GM13976 (cell line): ENCODE results near the gene LRP5.
"Not testable (repeated sequence)": the region's sequence is repeated elsewhere in the genome, so short reads cannot be mapped to it uniquely, and the experiment has no call there.

Experiments used
- DNase-seq: peaks from one replicate; pipeline ENCODE4 v3.0.0; 2012; ENCODE audit warnings: low spot score
- in situ Hi-C: fragments of 300-500 bp; cut with MboI; formaldehyde crosslinking; loops from one replicate; pipeline ENCODE4 v1.12.0; 2022; ENCODE audit warnings: low sequenced_read_pairs, mixed read lengths, inconsistent platforms; ENCODE audit not compliant: unreplicated experiment
- TF ChIP-seq, protein P1 (sequence below): IDR thresholded peaks from 2 replicates; pipeline ENCODE4 v1.5.1; 2012; ENCODE audit warnings: borderline replicate concordance, mild to moderate bottlenecking; ENCODE audit not compliant: insufficient read depth; ENCODE audit errors: extremely low read depth, missing control alignments, control extremely low read depth

The LRP5 gene

DNA sequence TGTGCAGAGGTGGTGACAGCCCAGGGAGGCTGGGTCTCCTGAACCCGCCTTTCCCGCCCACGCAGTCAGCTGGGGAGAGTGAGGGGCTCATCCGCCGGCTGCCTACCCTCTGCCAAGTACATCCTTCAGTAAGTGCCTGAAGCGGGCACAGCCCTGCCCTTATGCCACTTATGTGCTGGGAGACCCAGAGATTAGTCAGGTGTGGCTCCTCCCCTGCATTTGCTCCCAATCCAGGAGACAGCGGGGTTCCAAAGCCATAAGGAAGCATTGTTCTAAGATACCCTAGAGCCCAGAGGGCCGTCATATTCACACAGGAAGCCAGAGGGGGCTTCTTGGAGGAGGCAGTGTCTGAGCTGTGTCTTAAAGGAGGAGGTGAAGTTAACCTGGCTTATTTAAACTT lies 142.4 kb downstream of the LRP5 start:
- in situ Hi-C loops, result no loop called here
- TF ChIP-seq, protein P1, sequence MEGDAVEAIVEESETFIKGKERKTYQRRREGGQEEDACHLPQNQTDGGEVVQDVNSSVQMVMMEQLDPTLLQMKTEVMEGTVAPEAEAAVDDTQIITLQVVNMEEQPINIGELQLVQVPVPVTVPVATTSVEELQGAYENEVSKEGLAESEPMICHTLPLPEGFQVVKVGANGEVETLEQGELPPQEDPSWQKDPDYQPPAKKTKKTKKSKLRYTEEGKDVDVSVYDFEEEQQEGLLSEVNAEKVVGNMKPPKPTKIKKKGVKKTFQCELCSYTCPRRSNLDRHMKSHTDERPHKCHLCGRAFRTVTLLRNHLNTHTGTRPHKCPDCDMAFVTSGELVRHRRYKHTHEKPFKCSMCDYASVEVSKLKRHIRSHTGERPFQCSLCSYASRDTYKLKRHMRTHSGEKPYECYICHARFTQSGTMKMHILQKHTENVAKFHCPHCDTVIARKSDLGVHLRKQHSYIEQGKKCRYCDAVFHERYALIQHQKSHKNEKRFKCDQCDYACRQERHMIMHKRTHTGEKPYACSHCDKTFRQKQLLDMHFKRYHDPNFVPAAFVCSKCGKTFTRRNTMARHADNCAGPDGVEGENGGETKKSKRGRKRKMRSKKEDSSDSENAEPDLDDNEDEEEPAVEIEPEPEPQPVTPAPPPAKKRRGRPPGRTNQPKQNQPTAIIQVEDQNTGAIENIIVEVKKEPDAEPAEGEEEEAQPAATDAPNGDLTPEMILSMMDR, result no peak

DNA sequence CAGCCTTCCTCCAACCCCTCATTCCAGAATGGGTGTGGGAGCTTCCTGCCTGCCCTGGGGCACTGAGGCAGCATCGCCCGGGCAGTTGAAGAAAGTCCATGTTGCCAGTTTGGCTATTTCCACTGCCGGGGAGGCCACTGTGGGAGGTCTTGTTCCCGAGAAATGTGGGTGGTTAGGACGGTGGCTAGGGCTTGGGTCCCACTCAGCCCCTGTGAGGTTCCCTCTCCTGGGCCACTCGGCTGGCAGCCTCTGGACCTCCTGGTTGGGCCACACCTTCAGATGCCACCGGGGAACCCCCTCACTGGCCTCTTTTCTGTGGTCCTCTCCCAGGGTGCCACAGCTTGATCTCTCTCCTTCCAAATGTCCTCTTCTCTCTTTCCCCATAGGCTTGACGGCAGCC lies 143.1 kb downstream of the LRP5 start:
- DNase-seq, result no peak
- in situ Hi-C loops, result no loop called here
- TF ChIP-seq, protein P1, result no peak

More for the DNA sequence above, 142.4 kb downstream of the LRP5 start:
- no peak for DNase-seq

DNA sequence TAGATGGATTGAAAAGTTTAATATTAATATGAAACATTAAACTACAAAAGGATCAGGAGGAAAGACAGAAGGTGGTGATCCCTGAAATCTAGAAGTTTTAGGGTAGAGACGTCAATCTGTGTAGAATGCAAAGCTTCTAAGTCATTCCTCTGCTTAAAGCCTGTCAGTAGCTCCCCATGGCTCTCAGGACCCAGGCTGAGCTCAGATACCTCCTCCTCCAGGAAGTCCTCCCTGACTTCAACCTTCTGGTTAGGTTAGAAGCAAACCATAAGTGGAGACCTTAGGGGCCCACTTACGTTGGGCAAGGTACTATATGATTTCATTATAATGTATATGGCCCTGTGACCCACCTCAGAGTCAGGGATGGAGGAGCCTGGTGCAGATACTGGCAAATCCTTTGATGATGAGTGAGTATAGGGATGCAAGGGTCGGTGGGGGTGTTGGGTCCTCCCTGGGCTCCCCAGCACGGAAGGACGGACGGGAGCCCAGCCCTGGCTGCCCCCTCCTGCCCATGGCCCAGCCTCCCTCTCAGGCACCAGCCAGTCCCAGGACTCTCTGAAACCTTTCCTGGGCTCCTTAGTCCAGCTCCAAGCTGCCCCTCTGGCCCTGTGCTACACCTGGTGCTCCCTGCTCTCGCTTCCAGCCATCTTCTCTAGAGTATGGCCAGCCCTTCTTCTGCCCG lies 145.0 kb downstream of the LRP5 start:
- in situ Hi-C loops, result no loop called here
- no peak for DNase-seq
- TF ChIP-seq, protein P1, result no peak

DNA sequence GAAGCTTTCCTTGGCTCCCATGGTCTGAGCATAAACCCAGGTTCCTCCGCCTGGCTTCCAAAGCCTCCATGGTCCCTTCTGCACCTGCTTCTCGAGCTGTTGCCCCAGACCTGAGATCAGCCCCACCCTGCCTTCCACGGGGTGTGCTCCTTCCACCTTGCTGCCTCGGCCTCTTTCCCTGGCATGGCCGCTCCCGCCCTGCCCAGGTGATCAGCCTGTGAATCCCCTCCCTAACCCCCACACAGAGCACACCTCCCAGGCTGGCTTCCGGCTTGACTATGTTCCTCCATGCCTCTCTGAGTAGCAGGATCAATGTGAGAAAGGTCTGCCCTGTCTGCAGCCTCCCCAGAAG lies 145.5 kb downstream of the LRP5 start:
- in situ Hi-C loops, result no loop called here
- TF ChIP-seq, protein P1, result no peak
- DNase-seq, result no peak

DNA sequence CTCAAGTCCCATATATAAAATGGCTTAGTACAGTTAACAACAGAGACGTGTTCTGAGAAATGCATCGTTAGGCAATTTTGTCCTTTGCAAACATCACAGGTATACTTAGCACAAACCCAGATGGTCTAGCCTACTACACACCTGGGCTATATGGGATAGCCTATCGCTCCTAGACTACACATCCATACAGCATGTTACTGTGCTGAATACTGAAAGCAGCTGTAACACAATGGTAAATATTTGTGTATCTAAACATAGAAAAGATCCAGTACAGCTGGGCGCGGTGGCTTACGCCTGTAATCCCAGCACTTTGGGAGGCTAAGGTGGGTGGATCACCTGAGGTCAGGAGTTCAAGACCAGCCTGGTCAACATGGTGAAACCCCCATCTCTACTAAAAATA lies 145.9 kb downstream of the LRP5 start:
- in situ Hi-C loops, DNase-seq: not testable (repeated sequence)

DNA sequence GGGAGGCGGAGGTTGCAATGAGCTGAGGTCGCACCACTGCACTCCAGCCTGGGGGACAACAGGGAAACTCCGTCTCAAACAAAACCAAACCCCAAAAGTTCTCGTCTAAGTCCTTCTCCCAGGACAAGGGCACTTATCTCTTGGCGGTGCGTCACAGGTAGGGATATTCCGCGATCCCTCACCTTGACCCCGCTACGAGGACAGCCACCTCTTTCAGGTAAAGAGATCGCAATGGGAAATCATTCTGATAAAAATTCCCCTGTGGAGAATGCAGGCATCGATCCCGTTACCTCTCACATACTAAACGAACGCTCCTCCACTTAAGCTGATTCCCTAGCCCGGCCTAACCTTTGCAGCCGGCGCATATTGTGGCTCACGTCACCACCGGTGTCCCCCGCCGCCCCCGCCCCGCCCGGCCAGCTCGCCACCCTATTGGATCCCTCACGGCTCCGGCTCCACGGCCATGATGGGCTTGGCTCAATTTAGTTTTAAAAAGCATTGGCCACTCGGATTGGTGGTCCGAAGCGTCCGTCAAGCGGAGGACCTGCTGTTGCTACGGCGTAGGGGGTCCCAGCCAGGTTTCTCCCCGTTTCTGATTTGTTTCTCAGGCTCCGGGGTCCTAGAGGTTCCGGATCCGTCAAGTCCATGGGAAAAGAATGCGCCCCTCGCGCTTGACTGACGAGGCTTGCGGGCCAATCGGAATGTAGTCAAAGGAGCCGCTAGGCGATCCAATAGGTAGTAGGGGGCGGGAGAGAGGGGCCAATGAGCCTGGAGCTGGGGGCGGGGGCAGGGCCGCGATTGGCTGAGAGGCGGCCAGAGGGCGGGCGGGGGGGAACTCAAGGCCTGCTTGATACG lies 147.7 kb downstream of the LRP5 start:
- DNase-seq, result peak; percentile 98
- in situ Hi-C loops, result no loop called here
- TF ChIP-seq, protein P1, result no peak

DNA sequence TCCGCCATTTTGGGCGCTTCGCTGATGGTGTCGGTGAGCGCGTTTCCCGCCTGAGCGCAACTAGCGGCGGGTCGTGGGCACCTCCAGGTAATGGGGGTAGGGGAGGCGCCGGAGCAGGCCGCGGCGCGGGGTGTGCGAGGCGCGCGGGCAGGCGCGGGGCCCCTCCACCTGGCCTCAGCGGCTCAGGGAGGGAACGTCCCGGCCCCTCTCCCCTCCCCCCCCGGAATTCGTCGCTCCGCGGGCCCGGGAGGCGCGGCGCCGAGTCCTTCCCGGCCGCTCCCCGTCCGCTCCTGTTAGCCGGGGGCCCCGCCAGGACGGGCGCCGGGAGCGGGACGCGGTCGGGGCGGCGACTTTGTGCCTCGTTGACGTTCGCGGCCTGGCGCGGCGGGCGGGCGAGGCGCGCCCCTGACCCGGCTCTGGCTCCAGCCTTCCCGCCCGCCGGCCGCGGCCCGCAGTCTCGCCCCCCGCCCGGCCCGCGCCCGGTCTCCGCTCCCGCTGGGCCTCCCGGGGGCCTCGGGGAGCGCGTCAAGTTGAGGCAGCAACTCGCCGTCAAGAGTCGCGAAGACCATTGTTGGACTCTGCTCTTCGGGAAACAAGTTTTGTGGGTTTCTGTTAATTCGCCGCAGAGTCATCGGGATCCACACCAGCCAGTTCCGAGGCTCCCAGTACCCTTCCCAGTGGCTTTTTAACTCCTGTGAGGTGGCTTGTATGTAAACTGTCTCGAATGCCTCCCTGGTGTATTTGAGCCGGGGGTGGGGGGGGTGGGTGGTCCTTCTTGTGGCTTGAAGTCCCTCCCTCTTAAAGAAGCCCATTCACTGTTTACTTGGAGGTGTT lies 148.6 kb downstream of the LRP5 start, which contains the start of gene PPP6R3:
Gene PPP6R3 (plus strand): TSS at position 12 of the 834 bp plus-strand sequence. CDS start 76,913 bp downstream, outside the sequence.
- TF ChIP-seq, protein P1, result no peak
- in situ Hi-C loops, result no loop called here
- DNase-seq, result no peak
